GM21825 (cell line): ENCODE data around the gene TBC1D3I.
"Not testable (repeated sequence)": the region's sequence is repeated elsewhere in the genome, so short reads cannot be mapped to it uniquely, and the experiment has no call there.

Source experiments
- ATAC-seq: cut with Tn5 transposase; IDR thresholded peaks from one replicate; pipeline ENCODE4 v1.9.1; 2021; ENCODE audit warnings: mild to moderate bottlenecking, moderate library complexity; ENCODE audit not compliant: unreplicated experiment

The TBC1D3I gene

GRCh38 chr17:36207383-36207782 lies 57.0 kb downstream of the TBC1D3I start:
- not testable (repeated sequence) for ATAC-seq

- ATAC-seq = not testable (repeated sequence)
Observed at GRCh38 chr17:36206486-36206821, 57.9 kb downstream of the TBC1D3I start.

GRCh38 chr17:36205637-36206485 lies 58.5 kb downstream of the TBC1D3I start:
- peak; percentile 20 for ATAC-seq

- no peak for ATAC-seq
Observed at GRCh38 chr17:36204724-36205500, 59.5 kb downstream of the TBC1D3I start.
